Stimulated activated CD4-positive, alpha-beta T cell treated with anti-CD3 and anti-CD28 coated beads, Interleukin-15, amount 100 ng/mL, for 24 hours (primary cell): ENCODE data around the gene TNS1.
A peak's percentile ranks its signal among the peaks of the same experiment; 100 is the strongest.
"Not testable (repeated sequence)": the region's sequence is repeated elsewhere in the genome, so short reads cannot be mapped to it uniquely, and the experiment has no call there.

ENCODE experiments used
- DNase-seq: peaks from one replicate; pipeline ENCODE4 v3.0.0-alpha.2; 2020

TNS1 gene

GRCh38 chr2:217790681-217791392, 212.0 kb downstream of the TNS1 start:
- DNase-seq = no peak

GRCh38 chr2:217790195-217790594, 212.6 kb downstream of the TNS1 start:
- no peak for DNase-seq

- DNase-seq = no peak
Measured at GRCh38 chr2:217789736-217790181, 213.0 kb downstream of the TNS1 start.

- peak; percentile 81 for DNase-seq
Measured at GRCh38 chr2:217789003-217789735, 213.6 kb downstream of the TNS1 start.

- no peak for DNase-seq
Measured at GRCh38 chr2:217788669-217789002, 214.2 kb downstream of the TNS1 start.

- DNase-seq = no peak
Measured at GRCh38 chr2:217787160-217787877, 215.5 kb downstream of the TNS1 start.

- not testable (repeated sequence) for DNase-seq
Measured at GRCh38 chr2:217786560-217786959, 216.2 kb downstream of the TNS1 start.

GRCh38 chr2:217785544-217786045, 217.2 kb downstream of the TNS1 start:
- DNase-seq = peak; percentile 83

- no peak for DNase-seq
Measured at GRCh38 chr2:217784996-217785543, 217.7 kb downstream of the TNS1 start.

- no peak for DNase-seq
Measured at GRCh38 chr2:217783243-217783642, 219.6 kb downstream of the TNS1 start.

- DNase-seq = no peak
Measured at GRCh38 chr2:217777906-217778305, 224.9 kb downstream of the TNS1 start.

GRCh38 chr2:217776631-217777030, 226.2 kb downstream of the TNS1 start:
- DNase-seq = no peak

- no peak for DNase-seq
Measured at GRCh38 chr2:217775920-217776503, 226.8 kb downstream of the TNS1 start.

- DNase-seq = no peak
Measured at GRCh38 chr2:217774232-217774631, 228.6 kb downstream of the TNS1 start.

- no peak for DNase-seq
Measured at GRCh38 chr2:217773539-217773938, 229.3 kb downstream of the TNS1 start.

- DNase-seq = no peak
Measured at GRCh38 chr2:217766356-217766755, 236.4 kb downstream of the TNS1 start.

- DNase-seq = no peak
Measured at GRCh38 chr2:217761645-217762277, 241.0 kb downstream of the TNS1 start.

GRCh38 chr2:217759991-217760390, 242.8 kb downstream of the TNS1 start:
- DNase-seq = no peak

GRCh38 chr2:217757108-217757463, 245.7 kb downstream of the TNS1 start:
- peak; percentile 14 for DNase-seq

GRCh38 chr2:217756375-217757107, 246.3 kb downstream of the TNS1 start:
- DNase-seq = peak; percentile 86

- DNase-seq = no peak
Measured at GRCh38 chr2:217755027-217755745, 247.6 kb downstream of the TNS1 start.
